T-helper 1 cell treated with Interleukin-12 subunit alpha and Interleukin-12 subunit beta and Interleukin-4 antibody, amounts not matched to agents 30 μg/mL and 1 μg/mL, for 36 hours (primary cell): ENCODE results near the gene SVOP.

ENCODE experiments used
- H3K27ac Mint-ChIP-seq: one replicate; pipeline ENCODE4 v1.8.0; 2021; ENCODE audit warnings: mild to moderate bottlenecking, mixed read lengths
- H3K27me3 Mint-ChIP-seq: one replicate; pipeline ENCODE4 v1.8.0; 2021; ENCODE audit warnings: low read depth, mixed read lengths
- H3K36me3 Mint-ChIP-seq: one replicate; pipeline ENCODE4 v1.8.0; 2021; ENCODE audit warnings: low read depth, mixed read lengths
- H3K4me1 Mint-ChIP-seq: one replicate; pipeline ENCODE4 v1.8.0; 2021; ENCODE audit warnings: low read depth, mixed read lengths
- H3K4me3 Mint-ChIP-seq: one replicate; pipeline ENCODE4 v1.8.0; 2021; ENCODE audit warnings: mild to moderate bottlenecking, moderate library complexity, mixed read lengths
- H3K9me3 Mint-ChIP-seq: one replicate; pipeline ENCODE4 v1.8.0; 2021; ENCODE audit warnings: mixed read lengths

The SVOP gene

DNA sequence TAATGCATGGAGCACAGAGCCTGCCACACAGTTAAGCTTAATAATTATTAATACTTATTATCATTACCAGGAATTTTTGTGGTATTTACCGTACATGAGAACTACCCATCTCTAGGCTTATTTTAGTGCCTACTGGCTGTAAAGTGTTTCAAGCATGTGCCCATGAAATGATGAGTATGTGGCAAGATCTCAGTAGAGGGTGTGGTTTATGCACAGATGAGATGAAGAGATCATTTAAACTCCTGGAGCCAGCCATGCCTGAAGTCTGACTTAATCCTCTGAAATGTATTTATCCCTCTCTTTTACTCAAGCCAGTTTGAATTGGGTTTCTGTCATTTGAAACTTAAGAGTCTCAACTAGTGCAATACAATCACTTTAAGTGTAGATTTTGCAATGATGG, 80.7 kb downstream of the SVOP start:
- Mint-ChIP-seq H3K27ac (no peak overlapping the region), H3K36me3 (no peaks in the 10 kb centered on the region), H3K4me1 (no peaks in the 10 kb centered on the region), H3K27me3 (no peaks in the 10 kb centered on the region), H3K4me3 (no peak overlapping the region), H3K9me3 (no peaks in the 10 kb centered on the region)

DNA sequence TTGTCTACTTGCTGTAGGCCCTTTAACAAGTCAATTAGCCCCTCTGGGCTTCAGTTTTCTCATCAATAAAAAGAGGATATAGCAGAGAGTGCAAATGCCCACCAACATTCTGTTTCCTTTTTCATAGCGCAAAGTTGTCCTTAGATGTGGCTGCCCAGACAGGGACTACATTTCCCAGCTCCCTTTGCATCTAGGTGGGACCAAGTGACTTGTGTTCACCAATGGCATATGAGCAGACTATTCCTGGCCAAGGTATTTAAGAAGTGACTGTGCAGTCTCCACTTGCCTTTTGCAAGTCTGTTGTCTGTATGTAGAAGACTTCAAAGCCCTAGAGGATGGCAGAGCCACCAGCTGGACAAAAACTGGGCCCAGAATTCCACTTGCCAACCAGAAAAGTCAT, 81.3 kb downstream of the SVOP start:
- no peak overlapping the region for H3K4me3 Mint-ChIP-seq
- H3K27ac Mint-ChIP-seq: no peak overlapping the region
- H3K36me3 Mint-ChIP-seq: no peaks in the 10 kb centered on the region
- H3K27me3 Mint-ChIP-seq: no peaks in the 10 kb centered on the region
- H3K9me3 Mint-ChIP-seq: no peaks in the 10 kb centered on the region
- no peaks in the 10 kb centered on the region for H3K4me1 Mint-ChIP-seq

- no peaks in the 10 kb centered on the region for H3K9me3 Mint-ChIP-seq
- H3K27me3 Mint-ChIP-seq: no peaks in the 10 kb centered on the region
- H3K27ac Mint-ChIP-seq: no peak overlapping the region
- no peak overlapping the region for H3K4me3 Mint-ChIP-seq
- no peaks in the 10 kb centered on the region for H3K36me3 Mint-ChIP-seq
- H3K4me1 Mint-ChIP-seq: no peaks in the 10 kb centered on the region
Measured at GRCh38 chr12:108938247-108938924, 82.5 kb downstream of the SVOP start.

GRCh38 chr12:108935159-108935763, 85.6 kb downstream of the SVOP start:
- no peaks in the 10 kb centered on the region for H3K9me3 Mint-ChIP-seq
- no peak overlapping the region for H3K4me3 Mint-ChIP-seq
- H3K36me3 Mint-ChIP-seq: no peaks in the 10 kb centered on the region
- no peaks in the 10 kb centered on the region for H3K4me1 Mint-ChIP-seq
- no peaks in the 10 kb centered on the region for H3K27me3 Mint-ChIP-seq
- H3K27ac Mint-ChIP-seq: no peak overlapping the region

GRCh38 chr12:108933949-108934348, 86.9 kb downstream of the SVOP start:
- H3K27ac Mint-ChIP-seq: no peak overlapping the region
- H3K4me3 Mint-ChIP-seq: no peak overlapping the region
- H3K27me3 Mint-ChIP-seq: no peaks in the 10 kb centered on the region
- no peaks in the 10 kb centered on the region for H3K9me3 Mint-ChIP-seq
- H3K4me1 Mint-ChIP-seq: no peaks in the 10 kb centered on the region
- H3K36me3 Mint-ChIP-seq: no peaks in the 10 kb centered on the region

- Mint-ChIP-seq H3K4me1 (no peaks in the 10 kb centered on the region), H3K27me3 (no peaks in the 10 kb centered on the region), H3K36me3 (no peaks in the 10 kb centered on the region), H3K27ac (no peak overlapping the region), H3K9me3 (no peaks in the 10 kb centered on the region), H3K4me3 (no peak overlapping the region)
Measured at GRCh38 chr12:108930756-108931155, 90.1 kb downstream of the SVOP start.

DNA sequence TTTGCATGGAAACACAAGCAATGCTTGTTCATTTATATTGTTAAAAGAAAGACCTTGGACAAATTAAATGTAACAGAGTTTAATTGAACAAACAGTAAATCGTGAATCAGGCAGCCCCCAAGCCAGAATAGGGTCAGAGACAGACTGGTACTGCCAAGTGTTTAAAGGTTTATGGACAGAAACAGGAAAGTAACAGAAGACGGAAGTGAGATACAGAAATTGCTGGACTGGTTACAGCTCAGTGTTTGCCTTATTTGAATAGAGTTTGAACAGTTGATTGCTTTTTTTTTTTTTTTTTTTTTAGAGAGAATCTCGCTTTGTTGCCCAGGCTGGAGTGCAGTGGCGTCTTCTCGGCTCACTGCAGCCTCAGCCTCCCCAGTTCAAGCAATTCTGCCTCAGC, 90.7 kb downstream of the SVOP start:
- Mint-ChIP-seq H3K27ac (no peak overlapping the region), H3K9me3 (no peaks in the 10 kb centered on the region), H3K4me3 (no peak overlapping the region), H3K27me3 (no peaks in the 10 kb centered on the region), H3K36me3 (no peaks in the 10 kb centered on the region), H3K4me1 (no peaks in the 10 kb centered on the region)

DNA sequence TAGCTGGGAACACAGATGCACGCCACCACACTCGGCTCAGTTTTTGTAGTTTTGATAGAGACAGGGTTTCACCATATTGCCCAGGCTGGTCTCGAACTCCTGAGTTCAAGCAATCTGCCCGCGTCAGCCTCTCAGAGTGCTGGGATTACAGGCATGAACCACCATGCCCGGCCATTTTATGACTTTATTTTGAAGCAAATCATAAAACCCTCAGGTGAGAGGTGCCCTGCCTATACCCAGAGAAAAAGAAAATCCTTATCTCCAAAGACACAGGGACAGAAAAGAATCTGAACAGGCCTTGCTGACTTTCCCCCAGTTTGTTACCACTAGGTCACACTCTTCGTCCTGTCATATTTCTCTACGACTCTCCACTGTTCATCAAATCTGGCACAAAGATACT, 92.2 kb downstream of the SVOP start:
- no peaks in the 10 kb centered on the region for H3K27me3 Mint-ChIP-seq
- no peaks in the 10 kb centered on the region for H3K36me3 Mint-ChIP-seq
- no peaks in the 10 kb centered on the region for H3K9me3 Mint-ChIP-seq
- H3K27ac Mint-ChIP-seq: no peak overlapping the region
- H3K4me1 Mint-ChIP-seq: no peaks in the 10 kb centered on the region
- H3K4me3 Mint-ChIP-seq: no peak overlapping the region

GRCh38 chr12:108922918-108923317, 98.0 kb downstream of the SVOP start:
- H3K27ac Mint-ChIP-seq: no peak overlapping the region
- H3K4me1 Mint-ChIP-seq: no peaks in the 10 kb centered on the region
- no peak overlapping the region for H3K4me3 Mint-ChIP-seq
- no peaks in the 10 kb centered on the region for H3K36me3 Mint-ChIP-seq
- H3K27me3 Mint-ChIP-seq: no peaks in the 10 kb centered on the region
- H3K9me3 Mint-ChIP-seq: no peaks in the 10 kb centered on the region

DNA sequence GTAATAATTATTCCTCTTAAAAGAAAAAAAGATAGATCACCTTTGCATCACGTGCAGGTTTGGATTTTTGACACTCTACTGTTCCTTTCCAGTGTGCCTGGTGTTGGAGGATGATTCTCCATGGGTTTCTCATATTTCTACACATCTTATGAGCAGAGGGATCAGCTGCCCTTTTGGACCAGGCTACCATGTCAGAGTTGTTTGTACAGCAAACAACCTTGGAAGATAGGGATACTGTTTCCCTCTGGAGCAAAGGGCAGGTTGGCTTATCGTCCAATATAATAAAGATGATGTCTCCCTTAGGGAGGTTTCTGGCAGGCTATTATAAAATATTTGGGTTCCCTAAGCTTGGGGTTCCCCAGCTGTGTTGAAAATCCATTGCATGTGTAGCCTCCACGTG, 98.9 kb downstream of the SVOP start:
- H3K36me3 Mint-ChIP-seq: no peaks in the 10 kb centered on the region
- H3K9me3 Mint-ChIP-seq: no peaks in the 10 kb centered on the region
- no peak overlapping the region for H3K27ac Mint-ChIP-seq
- no peak overlapping the region for H3K4me3 Mint-ChIP-seq
- H3K27me3 Mint-ChIP-seq: no peaks in the 10 kb centered on the region
- H3K4me1 Mint-ChIP-seq: no peaks in the 10 kb centered on the region

GRCh38 chr12:108918960-108919642, 101.8 kb downstream of the SVOP start:
- Mint-ChIP-seq H3K27me3 (no peaks in the 10 kb centered on the region), H3K36me3 (no peaks in the 10 kb centered on the region), H3K4me3 (no peak overlapping the region), H3K9me3 (no peaks in the 10 kb centered on the region), H3K27ac (no peak overlapping the region), H3K4me1 (no peaks in the 10 kb centered on the region)

DNA sequence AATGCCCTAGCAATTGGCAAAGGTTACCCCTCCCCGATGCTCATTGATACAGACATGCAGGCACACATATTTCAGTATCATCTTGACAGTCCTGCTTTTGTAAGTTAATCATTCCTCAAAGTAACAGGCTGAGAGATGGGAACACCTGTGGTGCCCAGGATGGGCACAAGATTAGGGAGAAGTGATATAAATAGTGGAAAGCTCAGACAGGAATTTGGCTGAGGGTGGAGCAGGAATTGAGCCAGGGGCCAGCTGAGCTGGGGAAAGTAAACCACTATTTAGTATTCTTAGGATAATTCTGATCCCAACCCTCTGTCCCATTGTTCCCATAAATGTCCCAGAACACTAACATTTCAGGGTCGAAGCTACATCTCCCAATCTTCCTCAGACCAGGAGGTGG, 102.7 kb downstream of the SVOP start:
- Mint-ChIP-seq H3K27ac (no peak overlapping the region), H3K9me3 (no peaks in the 10 kb centered on the region), H3K27me3 (no peaks in the 10 kb centered on the region), H3K4me3 (no peak overlapping the region), H3K36me3 (no peaks in the 10 kb centered on the region), H3K4me1 (no peaks in the 10 kb centered on the region)

DNA sequence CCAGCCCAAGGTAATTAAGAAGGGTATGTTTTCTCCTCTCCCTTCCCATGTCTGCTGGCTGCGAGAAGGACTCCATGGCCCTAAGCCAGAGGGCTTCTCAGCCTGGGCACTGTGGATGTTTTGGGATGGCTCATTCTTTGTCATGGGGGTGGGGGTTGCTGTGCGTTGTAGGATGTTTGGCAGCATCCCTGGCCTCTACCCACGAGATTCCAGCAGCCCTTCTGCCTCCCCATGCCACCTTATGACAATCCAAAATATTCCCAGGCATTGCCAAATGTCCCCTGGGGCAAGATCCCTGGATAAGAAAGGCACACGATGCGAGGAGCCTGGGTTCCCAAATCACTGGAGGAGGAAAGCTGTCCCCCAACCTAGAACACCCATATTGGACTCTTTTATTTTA, 104.5 kb downstream of the SVOP start:
- H3K27me3 Mint-ChIP-seq: no peaks in the 10 kb centered on the region
- H3K4me1 Mint-ChIP-seq: no peaks in the 10 kb centered on the region
- no peak overlapping the region for H3K4me3 Mint-ChIP-seq
- H3K27ac Mint-ChIP-seq: no peak overlapping the region
- H3K9me3 Mint-ChIP-seq: no peaks in the 10 kb centered on the region
- H3K36me3 Mint-ChIP-seq: no peaks in the 10 kb centered on the region

- Mint-ChIP-seq H3K4me3 (no peak overlapping the region), H3K27ac (no peak overlapping the region), H3K27me3 (no peaks in the 10 kb centered on the region), H3K4me1 (no peaks in the 10 kb centered on the region), H3K9me3 (no peaks in the 10 kb centered on the region), H3K36me3 (no peaks in the 10 kb centered on the region)
Measured at GRCh38 chr12:108915632-108916133, 105.2 kb downstream of the SVOP start.

- no peaks in the 10 kb centered on the region for H3K36me3 Mint-ChIP-seq
- H3K4me3 Mint-ChIP-seq: no peak overlapping the region
- H3K4me1 Mint-ChIP-seq: no peaks in the 10 kb centered on the region
- H3K27ac Mint-ChIP-seq: no peak overlapping the region
- H3K27me3 Mint-ChIP-seq: no peaks in the 10 kb centered on the region
- H3K9me3 Mint-ChIP-seq: no peaks in the 10 kb centered on the region
Measured at GRCh38 chr12:108914121-108914531, 106.7 kb downstream of the SVOP start.
